ENCODE measurements around the gene SLC6A12. TPM values are rescaled to one million over a fixed set of nuclear protein-coding genes. Genes with fewer than 3 reads are reported as not detected.

The SLC6A12 gene
- total and polyA plus RNA-seq, 9 of the 15 experiments (the other 6 are each of a cell fraction or from before 2014, with no cell fraction given) = not detected

DNA sequence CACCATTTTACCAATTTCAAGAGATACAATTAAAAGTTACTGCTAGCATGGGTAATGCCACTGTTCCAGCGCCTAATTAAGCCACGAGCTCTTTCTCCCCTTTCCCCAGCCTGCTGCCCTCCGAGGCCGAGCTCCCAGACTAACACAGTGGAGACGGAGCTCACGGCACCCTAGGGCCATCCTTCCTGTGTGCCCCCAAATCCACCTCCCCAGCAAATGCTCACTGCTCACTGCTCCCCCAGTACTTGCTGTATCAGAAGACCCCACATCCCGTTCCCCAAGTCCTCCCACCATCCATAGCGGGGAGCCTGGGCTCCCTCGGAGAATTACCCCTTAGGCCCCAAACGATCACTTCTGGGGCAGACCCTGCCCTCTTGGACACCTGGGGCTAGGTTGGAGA, 42.7 kb downstream of the SLC6A12 start:
- intact Hi-C loops (cut with micrococcal nuclease) = no loop called here
- WGBS (ENCODE audit: insufficient coverage, low coverage, missing lambda C conversion rate) = 16% methylated on average over 8 of the region's 10 CpGs
- DNase-seq (ENCODE audit: extremely low read depth in 1 of 4, low spot score in 3 of 4) (no peak), ATAC-seq (no peak), FAIRE-seq (no peak)
- in situ Hi-C loops (cut with MboI) = no loop called here
- H3K36me3 ChIP-seq (ENCODE audit: control insufficient read depth, insufficient read depth, low read length) = no peaks in the 10 kb centered on the region
- no peaks in the 10 kb centered on the region for H4K20me1 ChIP-seq (replicated peaks; ENCODE audit: control insufficient read depth, insufficient read depth, low read length)
- H3K79me2 ChIP-seq (ENCODE audit: control insufficient read depth, insufficient read depth, low read length) = no peaks in the 10 kb centered on the region
- H2AFZ ChIP-seq (ENCODE audit: low read depth, low read length) = no peak overlapping the region
- no peak overlapping the region for H3K4me3 ChIP-seq
- BruUV-seq (replicated peaks) = no TSS peak
- H3K4me2 ChIP-seq (ENCODE audit: insufficient read depth, low read length) = no peak overlapping the region; the same call in 1 of the 2 replicates
- CTCF ChIA-PET (ENCODE audit: low intra/inter-chr PET ratio) = no interaction called here
- H3K9ac ChIP-seq (ENCODE audit: insufficient read depth in 1 of 2, low read depth in 2 of 2, low read length in 2 of 2) = no peak overlapping the region
- peaks cover 0 to 26% of the 10 kb centered on the region in 2 experiments; a peak in 3 of 5 replicates for H3K4me1 ChIP-seq (replicated peaks in 1 of 2; ENCODE audit: control insufficient read depth in 2 of 2, insufficient read depth in 2 of 2, low read length in 2 of 2)
- no peaks in the 10 kb centered on the region for H3K9me1 ChIP-seq (ENCODE audit: control insufficient read depth, insufficient read depth, low read length)
- TF ChIP-seq, protein P1, sequence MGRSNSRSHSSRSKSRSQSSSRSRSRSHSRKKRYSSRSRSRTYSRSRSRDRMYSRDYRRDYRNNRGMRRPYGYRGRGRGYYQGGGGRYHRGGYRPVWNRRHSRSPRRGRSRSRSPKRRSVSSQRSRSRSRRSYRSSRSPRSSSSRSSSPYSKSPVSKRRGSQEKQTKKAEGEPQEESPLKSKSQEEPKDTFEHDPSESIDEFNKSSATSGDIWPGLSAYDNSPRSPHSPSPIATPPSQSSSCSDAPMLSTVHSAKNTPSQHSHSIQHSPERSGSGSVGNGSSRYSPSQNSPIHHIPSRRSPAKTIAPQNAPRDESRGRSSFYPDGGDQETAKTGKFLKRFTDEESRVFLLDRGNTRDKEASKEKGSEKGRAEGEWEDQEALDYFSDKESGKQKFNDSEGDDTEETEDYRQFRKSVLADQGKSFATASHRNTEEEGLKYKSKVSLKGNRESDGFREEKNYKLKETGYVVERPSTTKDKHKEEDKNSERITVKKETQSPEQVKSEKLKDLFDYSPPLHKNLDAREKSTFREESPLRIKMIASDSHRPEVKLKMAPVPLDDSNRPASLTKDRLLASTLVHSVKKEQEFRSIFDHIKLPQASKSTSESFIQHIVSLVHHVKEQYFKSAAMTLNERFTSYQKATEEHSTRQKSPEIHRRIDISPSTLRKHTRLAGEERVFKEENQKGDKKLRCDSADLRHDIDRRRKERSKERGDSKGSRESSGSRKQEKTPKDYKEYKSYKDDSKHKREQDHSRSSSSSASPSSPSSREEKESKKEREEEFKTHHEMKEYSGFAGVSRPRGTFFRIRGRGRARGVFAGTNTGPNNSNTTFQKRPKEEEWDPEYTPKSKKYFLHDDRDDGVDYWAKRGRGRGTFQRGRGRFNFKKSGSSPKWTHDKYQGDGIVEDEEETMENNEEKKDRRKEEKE (IDR thresholded peaks at IDR 0.05; ENCODE audit: borderline replicate concordance in 1 of 2, control insufficient read depth in 1 of 2, low read depth in 2 of 2, low read length in 1 of 2) = no peak
- no peak for TF ChIP-seq ZFPM2 (CRISPR knock-in tag; IDR thresholded peaks at IDR 0.05)
- no peaks in the 10 kb centered on the region for H3K9me3 ChIP-seq (replicated peaks; ENCODE audit: control insufficient read depth, insufficient read depth, low read depth, low read length)
- H3K27me3 ChIP-seq (ENCODE audit: control insufficient read depth in 2 of 2, insufficient read depth in 2 of 2, low read length in 2 of 2) = peaks cover 5 to 63% of the 10 kb centered on the region in 2 experiments; a peak in 3 of 5 replicates
- no peak overlapping the region for H3K27ac ChIP-seq (ENCODE audit: extremely low read depth, low read depth, low read length)
- POLR2A ChIA-PET = interaction anchor here (0.6 kb wide), 1 partner anchor 13 kb away, joined by 3 read pairs; no protein-coding TSS in a partner anchor
